Gastrocnemius medialis (tissue), 4 donors: ENCODE results near the gene ZFYVE27. TPM values are rescaled to one million over a fixed set of nuclear protein-coding genes. Genes with fewer than 3 reads are reported as not detected.
A peak's percentile ranks its signal among the peaks of the same experiment; 100 is the strongest.

Experiments used
- ATAC-seq, 2 donors: fragments of 150-250 bp; one replicate each; pipeline ENCODE4 v1.9.1; 2016
- DNase-seq, 2 donors: peaks; one replicate each; pipeline ENCODE4 v3.0.0-alpha.2; 2019
- H3K27ac ChIP-seq, 4 donors: fragments of 200-600 bp; sonication (generic); 1 replicate in 1 of 4; 2 replicates in 3 of 4; pipeline ENCODE4 v1.5.1; 2016 to 2018; ENCODE audit warnings: mild to moderate bottlenecking in 2 of 4, moderate library complexity in 1 of 4
- H3K27me3 ChIP-seq, 3 donors: fragments of 200-600 bp; sonication (generic) in 2 of 3; 1 replicate in 1 of 3; 2 replicates in 2 of 3; pipeline versions ENCODE4 v1.5.1 to v1.6.0; 2016 to 2019; ENCODE audit warnings: mild to moderate bottlenecking in 1 of 3, moderate library complexity in 1 of 3
- H3K36me3 ChIP-seq, 2 donors: fragments of 200-600 bp; sonication (generic) in 1 of 2; one replicate each; pipeline ENCODE4 v1.5.1; 2017 to 2018
- H3K4me1 ChIP-seq, 2 donors: fragments of 200-600 bp; sonication (generic) in 1 of 2; one replicate each; pipeline ENCODE4 v1.5.1; 2016 to 2017; ENCODE audit warnings: mild to moderate bottlenecking in 2 of 2
- H3K4me3 ChIP-seq, 4 donors: fragments of 200-600 bp; sonication (generic) in 3 of 4; 1 replicate in 1 of 4; 2 replicates in 3 of 4; pipeline ENCODE4 v1.5.1; 2016 to 2019; ENCODE audit warnings: mild to moderate bottlenecking in 2 of 4
- H3K9me3 ChIP-seq, 3 donors: fragments of 200-600 bp; sonication (generic) in 2 of 3; 1 replicate in 1 of 3; 2 replicates in 2 of 3; pipeline ENCODE4 v1.5.1; 2016 to 2019
- POLR2A ChIP-seq, 2 donors: fragments of 450-650 bp; IDR thresholded peaks; one replicate each; pipeline ENCODE4 v1.6.1; 2017; ENCODE audit warnings: antibody characterized with exemption in 2 of 2, mild to moderate bottlenecking in 2 of 2, moderate library complexity in 2 of 2
- in situ Hi-C, 4 donors: fragments of 200-750 bp; cut with MboI; loops; one replicate each; pipeline versions ENCODE4 v1.15.0 to v1.8.0; 2017; ENCODE audit warnings: low sequenced_read_pairs in 4 of 4
- intact Hi-C: fragments of 100-400 bp; cut with DNase I; formaldehyde crosslinking; loops from one replicate; pipeline ENCODE4 v1.15.1; 2023; ENCODE audit warnings: low total_unique reads
- total RNA-seq, 4 donors: library from RNA; depleted of rRNA; stranded (reverse); fragments of >200 nt; gene quantifications; one replicate each; pipeline versions ENCODE4 v1.1.0 to v1.2.3, GENCODE V29; 2016
- TF ChIP-seq, protein P1 (sequence below), 5 experiments: fragments of 450-650 bp in 3 of 5; fragments of 200-600 bp in 2 of 5; sonication (generic) in 2 of 5; IDR thresholded peaks in 4 of 5; conservative IDR thresholded peaks in 1 of 5; 1 replicate in 4 of 5; 2 replicates in 1 of 5; pipeline ENCODE4 v1.5.1; 2016 to 2019; ENCODE audit warnings: antibody characterized with exemption in 5 of 5, mild to moderate bottlenecking in 3 of 5, moderate library complexity in 3 of 5

Gene ZFYVE27
- total RNA-seq, 4 donors from 2014 or later = 7.6 to 14.9 (median 11.6) TPM

- in situ Hi-C loops = loop anchor here in 3 of 4 donors (5.0 to 10.0 kb wide), 2 partner anchors 57 to 59 kb away; no protein-coding TSS in a partner anchor
- TF ChIP-seq, protein P1, sequence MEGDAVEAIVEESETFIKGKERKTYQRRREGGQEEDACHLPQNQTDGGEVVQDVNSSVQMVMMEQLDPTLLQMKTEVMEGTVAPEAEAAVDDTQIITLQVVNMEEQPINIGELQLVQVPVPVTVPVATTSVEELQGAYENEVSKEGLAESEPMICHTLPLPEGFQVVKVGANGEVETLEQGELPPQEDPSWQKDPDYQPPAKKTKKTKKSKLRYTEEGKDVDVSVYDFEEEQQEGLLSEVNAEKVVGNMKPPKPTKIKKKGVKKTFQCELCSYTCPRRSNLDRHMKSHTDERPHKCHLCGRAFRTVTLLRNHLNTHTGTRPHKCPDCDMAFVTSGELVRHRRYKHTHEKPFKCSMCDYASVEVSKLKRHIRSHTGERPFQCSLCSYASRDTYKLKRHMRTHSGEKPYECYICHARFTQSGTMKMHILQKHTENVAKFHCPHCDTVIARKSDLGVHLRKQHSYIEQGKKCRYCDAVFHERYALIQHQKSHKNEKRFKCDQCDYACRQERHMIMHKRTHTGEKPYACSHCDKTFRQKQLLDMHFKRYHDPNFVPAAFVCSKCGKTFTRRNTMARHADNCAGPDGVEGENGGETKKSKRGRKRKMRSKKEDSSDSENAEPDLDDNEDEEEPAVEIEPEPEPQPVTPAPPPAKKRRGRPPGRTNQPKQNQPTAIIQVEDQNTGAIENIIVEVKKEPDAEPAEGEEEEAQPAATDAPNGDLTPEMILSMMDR (IDR thresholded peaks at IDR 0.05 in 4 of 5, conservative IDR thresholded peaks at IDR 0.05 in 1 of 5) = no peak
- no peak for TF ChIP-seq POLR2A (IDR thresholded peaks at IDR 0.05)
- H3K27ac ChIP-seq = no peak overlapping the region
- peaks cover 12 to 14% of the 10 kb centered on the region in 2 donors for H3K4me1 ChIP-seq
- intact Hi-C loops = no loop called here
- ATAC-seq (no peak), DNase-seq (no peak)
- no peak overlapping the region for H3K4me3 ChIP-seq
- H3K27me3 ChIP-seq = no peaks in the 10 kb centered on the region
- no peaks in the 10 kb centered on the region for H3K9me3 ChIP-seq
- peaks cover 0 to 6% of the 10 kb centered on the region in 2 donors for H3K36me3 ChIP-seq
Observed at GRCh38 chr10:97734021-97734420, 2.9 kb upstream of the ZFYVE27 start.

DNA sequence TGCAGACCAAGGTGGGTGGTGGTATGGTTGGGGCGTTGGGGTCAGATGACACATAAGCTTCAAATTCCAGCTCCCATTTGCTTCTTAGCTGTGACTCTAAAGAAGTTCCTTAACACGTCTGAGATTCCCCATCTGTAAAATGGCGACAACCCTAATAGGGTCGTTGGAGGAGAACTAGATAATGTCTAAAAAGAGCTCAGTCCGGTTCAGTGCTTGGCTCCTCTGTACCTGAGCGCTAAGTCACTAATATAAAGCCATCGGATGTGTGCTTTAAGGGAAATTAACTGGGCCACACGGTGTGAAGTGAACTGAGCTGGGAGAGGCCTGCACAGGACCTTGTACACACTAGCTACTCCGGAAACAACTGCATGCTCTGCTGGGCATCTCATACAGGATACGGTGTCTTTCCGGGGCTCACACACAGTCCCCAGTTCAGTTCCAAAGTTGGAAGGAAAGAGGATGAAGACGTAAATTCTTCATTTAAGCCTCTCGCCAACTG lies 476 bp upstream of the ZFYVE27 start:
- H3K27ac ChIP-seq = peak overlapping the region; percentile 82 to 93 (median 86)
- peak; percentile 17 to 37 for ATAC-seq
- H3K27me3 ChIP-seq = no peaks in the 10 kb centered on the region
- DNase-seq = no peak
- in situ Hi-C loops (loop anchor here in 2 of 4 donors (10.0 kb wide), 1 partner anchor 62 kb away; no protein-coding TSS in a partner anchor), intact Hi-C loops (loop anchor here (5.0 kb wide), 1 partner anchor 334 kb away; the partner anchor contains the start of gene RRP12)
- H3K36me3 ChIP-seq = peaks cover 0 to 27% of the 10 kb centered on the region in 2 donors
- H3K9me3 ChIP-seq = no peaks in the 10 kb centered on the region
- peaks cover 12 to 19% of the 10 kb centered on the region in 2 donors for H3K4me1 ChIP-seq
- peak overlapping the region; percentile 76 to 96 (median 93) for H3K4me3 ChIP-seq
- no peak for TF ChIP-seq POLR2A (IDR thresholded peaks at IDR 0.05)
- TF ChIP-seq, protein P1 (IDR thresholded peaks at IDR 0.05 in 4 of 5, conservative IDR thresholded peaks at IDR 0.05 in 1 of 5) = no peak

DNA sequence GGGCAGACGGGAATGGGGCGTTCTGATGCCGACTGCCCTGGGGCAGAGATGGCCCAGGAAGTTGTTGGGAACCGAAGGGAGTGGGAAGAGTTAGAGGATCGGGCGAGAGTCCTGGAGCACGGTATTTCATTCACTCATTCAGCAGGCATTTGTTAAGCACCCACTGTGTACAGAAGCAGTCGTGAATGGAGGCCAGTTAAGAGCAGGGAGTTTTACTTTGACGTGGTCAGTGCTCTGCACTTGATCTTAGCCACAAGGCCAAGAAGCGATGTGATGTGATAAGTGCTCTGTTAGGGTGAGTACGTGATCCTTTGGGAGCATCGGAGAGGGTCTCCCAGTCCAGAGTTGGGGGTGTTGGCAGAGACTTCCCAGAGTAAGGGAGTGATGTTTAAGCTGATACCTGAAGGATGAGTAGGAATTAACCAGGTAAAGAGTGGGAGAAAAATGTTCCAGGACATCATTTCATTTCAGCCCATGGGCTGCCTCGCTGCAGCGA lies 890 bp downstream of the ZFYVE27 start:
- ATAC-seq = no peak
- H3K27ac ChIP-seq = peak overlapping the region in 3 of 4 donors; percentile 82 to 93 (median 90)
- no peak for TF ChIP-seq POLR2A (IDR thresholded peaks at IDR 0.05)
- peak overlapping the region; percentile 76 to 96 (median 93) for H3K4me3 ChIP-seq
- in situ Hi-C loops = loop anchor here in 2 of 4 donors (10.0 kb wide), 1 partner anchor 63 kb away; no protein-coding TSS in a partner anchor
- intact Hi-C loops = loop anchor here (5.0 kb wide), 1 partner anchor 336 kb away; the partner anchor contains the start of gene RRP12
- H3K9me3 ChIP-seq = no peaks in the 10 kb centered on the region
- H3K4me1 ChIP-seq = peaks cover 12 to 19% of the 10 kb centered on the region in 2 donors
- no peaks in the 10 kb centered on the region for H3K27me3 ChIP-seq
- DNase-seq = no peak
- peaks cover 0 to 35% of the 10 kb centered on the region in 2 donors for H3K36me3 ChIP-seq

DNA sequence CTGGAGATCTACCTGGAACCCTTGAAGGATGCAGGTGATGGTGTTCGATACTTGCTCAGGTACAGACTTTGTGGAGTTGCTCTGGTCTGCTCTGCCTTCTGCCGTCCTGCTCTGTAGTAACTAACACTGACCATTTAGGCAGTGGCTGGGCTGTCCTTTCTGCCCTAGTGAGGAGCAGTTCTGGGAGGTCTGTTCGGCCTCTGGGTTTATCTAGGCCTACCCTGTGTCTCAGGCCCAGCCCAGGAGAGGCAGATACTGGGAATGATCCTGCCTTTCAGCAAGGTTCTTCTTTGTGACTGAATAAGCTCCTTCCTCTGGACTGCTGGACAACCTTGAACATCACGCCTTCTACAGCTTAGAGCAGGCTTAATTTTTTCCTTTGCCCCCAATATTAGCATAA lies 1.7 kb downstream of the ZFYVE27 start:
- H3K36me3 ChIP-seq = peaks cover 0 to 43% of the 10 kb centered on the region in 2 donors
- TF ChIP-seq POLR2A (IDR thresholded peaks at IDR 0.05) = no peak
- TF ChIP-seq, protein P1 (IDR thresholded peaks at IDR 0.05 in 4 of 5, conservative IDR thresholded peaks at IDR 0.05 in 1 of 5) = no peak
- H3K4me3 ChIP-seq = peak overlapping the region in 1 of 4 donors; percentile 93
- DNase-seq (no peak), ATAC-seq (no peak)
- in situ Hi-C loops (loop anchor here in 2 of 4 donors (10.0 kb wide), 1 partner anchor 64 kb away; no protein-coding TSS in a partner anchor), intact Hi-C loops (loop anchor here (5.0 kb wide), 1 partner anchor 336 kb away; the partner anchor contains the start of gene RRP12)
- no peaks in the 10 kb centered on the region for H3K27me3 ChIP-seq
- peaks cover 12 to 19% of the 10 kb centered on the region in 2 donors for H3K4me1 ChIP-seq
- no peaks in the 10 kb centered on the region for H3K9me3 ChIP-seq
- no peak overlapping the region for H3K27ac ChIP-seq

DNA sequence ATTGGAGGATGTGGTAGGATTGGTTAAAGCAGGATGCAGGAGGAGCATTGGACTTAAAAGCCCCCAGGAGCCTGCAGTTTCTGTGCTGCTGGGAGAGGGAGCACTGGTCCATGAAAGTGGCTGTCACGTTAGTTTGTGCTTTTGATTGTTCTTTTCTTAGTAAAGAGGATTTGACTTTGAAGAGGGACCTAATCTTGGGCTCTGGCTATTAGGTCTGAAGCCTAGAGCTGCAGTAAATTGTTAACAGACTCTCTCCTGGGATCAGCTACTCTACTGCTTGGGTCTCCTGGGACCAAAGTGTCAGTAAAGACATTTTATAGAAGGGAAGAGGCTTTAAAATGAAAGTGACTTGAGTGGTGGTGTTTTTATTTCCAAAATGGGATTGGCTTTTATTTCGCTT lies 3.7 kb downstream of the ZFYVE27 start:
- DNase-seq (no peak), ATAC-seq (no peak)
- TF ChIP-seq, protein P1 (IDR thresholded peaks at IDR 0.05 in 4 of 5, conservative IDR thresholded peaks at IDR 0.05 in 1 of 5) = no peak
- TF ChIP-seq POLR2A (IDR thresholded peaks at IDR 0.05) = no peak
- Histone ChIP-seq H3K4me3 (no peak overlapping the region), H3K9me3 (no peaks in the 10 kb centered on the region), H3K27me3 (no peaks in the 10 kb centered on the region), H3K36me3 (peaks cover 0 to 59% of the 10 kb centered on the region in 2 donors), H3K27ac (no peak overlapping the region), H3K4me1 (peaks cover 12 to 19% of the 10 kb centered on the region in 2 donors)
- intact Hi-C loops = no loop called here
- in situ Hi-C loops = no loop called here
